Calu3 (cell line): ENCODE results near the gene APCDD1L. TPM values are rescaled to one million over a fixed set of nuclear protein-coding genes. Genes with fewer than 3 reads are reported as not detected.

Experiments
- BruUV-seq: library from RNA; stranded (reverse); fragments of 400-500 nt; replicated peaks from 2 replicates; lab custom pipeline; 2021; lab: Mats Ljungman, UMichigan
- CTCF ChIA-PET: fragments of 300-600 bp; sonication (Branson Sonifier 250); formaldehyde crosslinking; loops from one replicate; lab custom pipeline; 2022; ENCODE audit warnings: antibody characterized with exemption; lab: Charles Lee
- DNase-seq: peaks from one replicate; pipeline ENCODE4 v3.0.0; 2022
- H3K27ac Mint-ChIP-seq: one replicate; pipeline ENCODE4 v1.8.0; 2022; ENCODE audit warnings: mixed read lengths; ENCODE audit not compliant: unreplicated experiment
- H3K27me3 Mint-ChIP-seq: one replicate; pipeline ENCODE4 v1.8.0; 2022; ENCODE audit warnings: mixed read lengths; ENCODE audit not compliant: unreplicated experiment
- H3K36me3 Mint-ChIP-seq: one replicate; pipeline ENCODE4 v1.8.0; 2022; ENCODE audit warnings: mild to moderate bottlenecking, moderate library complexity, mixed read lengths; ENCODE audit not compliant: insufficient read depth, unreplicated experiment
- H3K4me1 Mint-ChIP-seq: one replicate; pipeline ENCODE4 v1.8.0; 2022; ENCODE audit warnings: mild to moderate bottlenecking, low read depth, mixed read lengths; ENCODE audit not compliant: unreplicated experiment
- H3K4me3 Mint-ChIP-seq: one replicate; pipeline ENCODE4 v1.8.0; 2022; ENCODE audit warnings: mild to moderate bottlenecking, low read depth, moderate library complexity, mixed read lengths; ENCODE audit not compliant: unreplicated experiment
- H3K9me3 Mint-ChIP-seq: one replicate; pipeline ENCODE4 v1.8.0; 2022; ENCODE audit warnings: low read depth, mixed read lengths; ENCODE audit not compliant: unreplicated experiment
- intact Hi-C: fragments of 100-400 bp; cut with micrococcal nuclease; formaldehyde crosslinking; loops from one replicate; pipeline ENCODE4 v1.10.0; 2022; ENCODE audit not compliant: unreplicated experiment
- total RNA-seq: library from RNA; stranded (reverse); gene quantifications from 2 replicates; pipeline ENCODE4 v1.2.3, GENCODE V29; 2022
- TF ChIP-seq, protein P1 (sequence below): fragments of 200-600 bp; IDR thresholded peaks from one replicate; pipeline ENCODE4 v1.8.0; 2022; ENCODE audit warnings: antibody characterized with exemption; ENCODE audit not compliant: unreplicated experiment

APCDD1L gene
- total RNA-seq, 1 experiment from 2014 or later, result not detected

DNA sequence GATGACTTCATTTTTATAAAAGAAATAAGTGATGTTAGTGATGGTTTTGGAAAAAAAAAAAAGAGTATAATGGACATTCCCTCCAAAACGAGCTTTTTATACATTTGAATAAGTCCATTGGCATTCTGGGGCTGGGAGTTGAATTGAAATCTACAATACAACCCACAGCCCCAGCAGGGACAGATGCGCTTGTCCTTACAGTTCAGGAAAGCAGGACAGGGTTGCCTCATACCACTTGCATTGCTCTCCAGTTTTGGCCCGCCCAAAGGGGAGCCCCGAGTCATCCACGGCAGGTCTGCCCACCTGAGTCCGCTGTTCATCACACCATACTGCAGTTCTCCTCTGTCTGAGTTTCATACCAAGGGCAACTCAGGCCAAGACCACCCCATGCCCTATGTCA, 80.0 kb downstream of the APCDD1L start:
- H3K4me3 Mint-ChIP-seq, result no peak overlapping the region
- H3K36me3 Mint-ChIP-seq, result peaks cover 23% of the 10 kb centered on the region

GRCh38 chr20:58434326-58434725, 80.9 kb downstream of the APCDD1L start:
- peaks cover 59% of the 10 kb centered on the region for H3K4me1 Mint-ChIP-seq

More for the DNA sequence above, 80.0 kb downstream of the APCDD1L start:
- H3K4me1 Mint-ChIP-seq, result peaks cover 59% of the 10 kb centered on the region
- no peaks in the 10 kb centered on the region for H3K27me3 Mint-ChIP-seq
- DNase-seq, result no peak
- no TSS peak for BruUV-seq
- H3K27ac Mint-ChIP-seq, result peak overlapping the region; percentile 59
- CTCF ChIA-PET, result interaction anchor here (0.6 kb wide), 1 partner anchor 123 kb away, joined by 8 read pairs; no protein-coding TSS in a partner anchor
- H3K9me3 Mint-ChIP-seq, result no peaks in the 10 kb centered on the region
- TF ChIP-seq, protein P1, sequence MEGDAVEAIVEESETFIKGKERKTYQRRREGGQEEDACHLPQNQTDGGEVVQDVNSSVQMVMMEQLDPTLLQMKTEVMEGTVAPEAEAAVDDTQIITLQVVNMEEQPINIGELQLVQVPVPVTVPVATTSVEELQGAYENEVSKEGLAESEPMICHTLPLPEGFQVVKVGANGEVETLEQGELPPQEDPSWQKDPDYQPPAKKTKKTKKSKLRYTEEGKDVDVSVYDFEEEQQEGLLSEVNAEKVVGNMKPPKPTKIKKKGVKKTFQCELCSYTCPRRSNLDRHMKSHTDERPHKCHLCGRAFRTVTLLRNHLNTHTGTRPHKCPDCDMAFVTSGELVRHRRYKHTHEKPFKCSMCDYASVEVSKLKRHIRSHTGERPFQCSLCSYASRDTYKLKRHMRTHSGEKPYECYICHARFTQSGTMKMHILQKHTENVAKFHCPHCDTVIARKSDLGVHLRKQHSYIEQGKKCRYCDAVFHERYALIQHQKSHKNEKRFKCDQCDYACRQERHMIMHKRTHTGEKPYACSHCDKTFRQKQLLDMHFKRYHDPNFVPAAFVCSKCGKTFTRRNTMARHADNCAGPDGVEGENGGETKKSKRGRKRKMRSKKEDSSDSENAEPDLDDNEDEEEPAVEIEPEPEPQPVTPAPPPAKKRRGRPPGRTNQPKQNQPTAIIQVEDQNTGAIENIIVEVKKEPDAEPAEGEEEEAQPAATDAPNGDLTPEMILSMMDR, result no peak
- intact Hi-C loops, result loop anchor here (5.0 to 10.0 kb wide), 2 partner anchors 180 to 222 kb away; no protein-coding TSS in a partner anchor

DNA sequence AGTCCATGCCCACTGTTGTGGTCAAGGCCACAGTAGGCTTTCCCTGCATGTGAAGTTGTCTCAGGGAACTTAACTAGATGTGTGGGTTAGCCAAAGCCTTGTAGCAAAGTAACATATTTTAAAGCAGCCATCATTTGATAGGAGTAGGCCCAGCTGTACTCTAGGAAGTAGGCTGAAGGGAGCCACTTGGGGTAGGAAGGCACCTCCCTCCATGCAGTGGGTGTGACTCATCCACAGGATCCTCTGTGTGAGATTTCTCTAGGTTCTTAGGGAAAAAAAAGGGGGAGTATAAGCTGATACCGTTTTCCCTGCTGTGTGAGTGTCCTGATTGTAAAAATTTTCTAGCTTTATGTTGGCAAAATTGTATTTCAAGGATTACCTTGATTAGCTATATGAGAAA, 81.4 kb downstream of the APCDD1L start:
- Mint-ChIP-seq H3K4me3 (no peak overlapping the region), H3K27ac (no peak overlapping the region), H3K27me3 (no peaks in the 10 kb centered on the region), H3K36me3 (peaks cover 23% of the 10 kb centered on the region), H3K4me1 (peaks cover 59% of the 10 kb centered on the region), H3K9me3 (no peaks in the 10 kb centered on the region)
- no peak for DNase-seq
- no TSS peak for BruUV-seq
- intact Hi-C loops, result loop anchor here (10.0 kb wide), 1 partner anchor 179 kb away; no protein-coding TSS in a partner anchor
- TF ChIP-seq, protein P1, result no peak
- CTCF ChIA-PET, result no interaction called here

More at GRCh38 chr20:58434326-58434725, 80.9 kb downstream of the APCDD1L start:
- no peak for DNase-seq
- BruUV-seq, result no TSS peak
- peaks cover 23% of the 10 kb centered on the region for H3K36me3 Mint-ChIP-seq
- no peaks in the 10 kb centered on the region for H3K27me3 Mint-ChIP-seq
- intact Hi-C loops, result loop anchor here (10.0 kb wide), 1 partner anchor 180 kb away; no protein-coding TSS in a partner anchor
- no peak overlapping the region for H3K27ac Mint-ChIP-seq
- TF ChIP-seq, protein P1, result no peak
- H3K4me3 Mint-ChIP-seq, result no peak overlapping the region
- H3K9me3 Mint-ChIP-seq, result no peaks in the 10 kb centered on the region
- CTCF ChIA-PET, result no interaction called here

GRCh38 chr20:58433029-58433647, 82.1 kb downstream of the APCDD1L start:
- Mint-ChIP-seq H3K9me3 (no peaks in the 10 kb centered on the region), H3K27ac (peak overlapping the region; percentile 52), H3K4me3 (no peak overlapping the region), H3K27me3 (no peaks in the 10 kb centered on the region), H3K4me1 (peaks cover 53% of the 10 kb centered on the region), H3K36me3 (peaks cover 23% of the 10 kb centered on the region)
- intact Hi-C loops, result loop anchor here (10.0 kb wide), 1 partner anchor 178 kb away; no protein-coding TSS in a partner anchor
- TF ChIP-seq, protein P1, result no peak
- no TSS peak for BruUV-seq
- CTCF ChIA-PET, result interaction anchor here (0.6 to 1.3 kb wide), 2 partner anchors 28 to 1109 kb away, joined by 3 read pairs; no protein-coding TSS in a partner anchor
- DNase-seq, result no peak
